Smooth muscle cell (in vitro differentiated cells): ENCODE measurements around the gene AASS. TPM values are rescaled to one million over a fixed set of nuclear protein-coding genes. Genes with fewer than 3 reads are reported as not detected.

ENCODE experiments used
- DNase-seq: peaks from one replicate; lab custom pipeline; 2025; ENCODE audit not compliant: unreplicated experiment; lab: John Stamatoyannopoulos, UW
- H2AFZ ChIP-seq: fragments of 200-600 bp; sonication (generic); 2 replicates; pipeline ENCODE4 v1.6.0; 2016; ENCODE audit warnings: antibody characterized with exemption, low read depth, mild to moderate bottlenecking
- H3F3A ChIP-seq: fragments of 200-600 bp; sonication (generic); 2 replicates; pipeline ENCODE4 v1.6.0; 2017; ENCODE audit warnings: antibody characterized with exemption, low read depth
- H3K27ac ChIP-seq: fragments of 200-600 bp; sonication (generic); 2 replicates; pipeline ENCODE4 v1.5.1; 2016; ENCODE audit warnings: low read depth, mild to moderate bottlenecking
- H3K27me3 ChIP-seq: fragments of 200-600 bp; sonication (generic); 2 replicates; pipeline ENCODE4 v1.6.1; 2016; ENCODE audit warnings: low read depth, mild to moderate bottlenecking
- H3K36me3 ChIP-seq: fragments of 200-600 bp; sonication (generic); 2 replicates; pipeline ENCODE4 v1.5.1; 2016; ENCODE audit warnings: low read depth
- H3K4me1 ChIP-seq: fragments of 200-600 bp; sonication (generic); 2 replicates; pipeline ENCODE4 v1.5.1; 2016; ENCODE audit warnings: low read depth
- H3K4me2 ChIP-seq: fragments of 200-600 bp; sonication (generic); 2 replicates; pipeline ENCODE4 v1.6.0; 2016; ENCODE audit warnings: mild to moderate bottlenecking
- H3K4me3 ChIP-seq: fragments of 200-600 bp; sonication (generic); 2 replicates; pipeline ENCODE4 v1.5.1; 2016; ENCODE audit warnings: mild to moderate bottlenecking
- H3K79me2 ChIP-seq: fragments of 200-600 bp; sonication (generic); 2 replicates; pipeline ENCODE4 v1.6.0; 2016; ENCODE audit warnings: low read depth, mild to moderate bottlenecking
- H3K9ac ChIP-seq: fragments of 200-600 bp; sonication (generic); 2 replicates; pipeline ENCODE4 v1.6.0; 2016; ENCODE audit warnings: low read depth
- H3K9me3 ChIP-seq: fragments of 200-600 bp; sonication (generic); replicated peaks from 2 replicates; pipeline ENCODE4 v1.5.1; 2016; ENCODE audit warnings: low read depth
- H4K20me1 ChIP-seq: fragments of 200-600 bp; sonication (generic); 2 replicates; pipeline ENCODE4 v1.6.0; 2016; ENCODE audit warnings: low read depth
- CTCF ChIP-seq: fragments of 200-600 bp; sonication (generic); IDR thresholded peaks from 2 replicates; pipeline ENCODE4 v1.5.1; 2017; ENCODE audit warnings: borderline replicate concordance, mild to moderate bottlenecking, antibody characterized with exemption; ENCODE audit not compliant: insufficient read depth, poor library complexity, severe bottlenecking
- WGBS: methylation state at CpG from one replicate; pipeline ENCODE4 v1.1.7; 2016; ENCODE audit warnings: low lambda C conversion rate; 5-methylcytosine and 5-hydroxymethylcytosine counted together
- polyA plus RNA-seq: library from polyadenylated mRNA; unstranded; fragments of >200 nt; fragmentation: Nextera tagmentation; extraction: Ambion mirVana; gene quantifications from 2 replicates; pipeline ENCODE4 v1.2.1, GENCODE V29; 2016
- total RNA-seq: library from RNA; depleted of rRNA; stranded (reverse); fragments of >200 nt; gene quantifications from 2 replicates; pipeline ENCODE4 v1.2.3, GENCODE V29; 2014

The AASS gene
- total and polyA plus RNA-seq, 2 experiments from 2014 or later = 9.8 to 23.8 TPM

GRCh38 chr7:122161628-122162027 lies 17.6 kb upstream of the AASS start:
- no peaks in the 10 kb centered on the region for H3K9me3 ChIP-seq
- H3K27me3 ChIP-seq = no peaks in the 10 kb centered on the region
- H4K20me1 ChIP-seq = no peaks in the 10 kb centered on the region
- TF ChIP-seq CTCF = no peak
- no peak overlapping the region for H3K27ac ChIP-seq
- no peaks in the 10 kb centered on the region for H3K4me1 ChIP-seq
- no peaks in the 10 kb centered on the region for H3K79me2 ChIP-seq
- no peak overlapping the region for H3K4me2 ChIP-seq
- H3K4me3 ChIP-seq = no peak overlapping the region
- H2AFZ ChIP-seq = peak overlapping the region; percentile 12
- H3K9ac ChIP-seq = no peak overlapping the region
- DNase-seq = no peak
- 39% methylated on average over 3 of the region's 3 CpGs for WGBS
- no peaks in the 10 kb centered on the region for H3K36me3 ChIP-seq
- no peaks in the 10 kb centered on the region for H3F3A ChIP-seq

GRCh38 chr7:122155566-122155965 lies 11.5 kb upstream of the AASS start:
- Histone ChIP-seq H3K9ac (no peak overlapping the region), H4K20me1 (no peaks in the 10 kb centered on the region), H3K36me3 (no peaks in the 10 kb centered on the region), H3K4me2 (no peak overlapping the region), H2AFZ (no peak overlapping the region), H3K27me3 (no peaks in the 10 kb centered on the region), H3K79me2 (no peaks in the 10 kb centered on the region), H3K9me3 (no peaks in the 10 kb centered on the region), H3K4me1 (no peaks in the 10 kb centered on the region), H3F3A (no peaks in the 10 kb centered on the region), H3K27ac (no peak overlapping the region), H3K4me3 (no peak overlapping the region)
- no peak for TF ChIP-seq CTCF
- DNase-seq = no peak
- 72% methylated on average over 2 of the region's 2 CpGs for WGBS

GRCh38 chr7:122148878-122149277 lies 4.8 kb upstream of the AASS start:
- H3K27ac ChIP-seq = no peak overlapping the region
- no peak overlapping the region for H3K4me2 ChIP-seq
- H3K79me2 ChIP-seq = no peaks in the 10 kb centered on the region
- H2AFZ ChIP-seq = no peak overlapping the region
- TF ChIP-seq CTCF = no peak
- no peaks in the 10 kb centered on the region for H3K9me3 ChIP-seq
- no peaks in the 10 kb centered on the region for H3K27me3 ChIP-seq
- H3K4me1 ChIP-seq = peaks cover 14% of the 10 kb centered on the region
- H3K9ac ChIP-seq = no peak overlapping the region
- H4K20me1 ChIP-seq = no peaks in the 10 kb centered on the region
- no peak for DNase-seq
- no peaks in the 10 kb centered on the region for H3K36me3 ChIP-seq
- no peak overlapping the region for H3K4me3 ChIP-seq
- no peaks in the 10 kb centered on the region for H3F3A ChIP-seq
- 39% methylated on average over 2 of the region's 2 CpGs for WGBS

- no peak for DNase-seq
- no peaks in the 10 kb centered on the region for H3K9me3 ChIP-seq
- H3K4me1 ChIP-seq = peaks cover 14% of the 10 kb centered on the region
- no peak overlapping the region for H3K9ac ChIP-seq
- no peak overlapping the region for H3K4me2 ChIP-seq
- no peaks in the 10 kb centered on the region for H3K36me3 ChIP-seq
- H3F3A ChIP-seq = peaks cover 5% of the 10 kb centered on the region
- H3K79me2 ChIP-seq = peaks cover 3% of the 10 kb centered on the region
- 76% methylated on average over 3 of the region's 3 CpGs for WGBS
- no peak overlapping the region for H3K4me3 ChIP-seq
- no peak overlapping the region for H2AFZ ChIP-seq
- no peak for TF ChIP-seq CTCF
- H4K20me1 ChIP-seq = no peaks in the 10 kb centered on the region
- H3K27ac ChIP-seq = no peak overlapping the region
- H3K27me3 ChIP-seq = no peaks in the 10 kb centered on the region
Measured at GRCh38 chr7:122148081-122148480, 4.0 kb upstream of the AASS start.
